ENCODE results near the gene PHETA2. TPM values are rescaled to one million over a fixed set of nuclear protein-coding genes. Genes with fewer than 3 reads are reported as not detected.

Gene PHETA2, protein sequence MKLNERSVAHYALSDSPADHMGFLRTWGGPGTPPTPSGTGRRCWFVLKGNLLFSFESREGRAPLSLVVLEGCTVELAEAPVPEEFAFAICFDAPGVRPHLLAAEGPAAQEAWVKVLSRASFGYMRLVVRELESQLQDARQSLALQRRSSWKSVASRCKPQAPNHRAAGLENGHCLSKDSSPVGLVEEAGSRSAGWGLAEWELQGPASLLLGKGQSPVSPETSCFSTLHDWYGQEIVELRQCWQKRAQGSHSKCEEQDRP
- 18.1 TPM for total RNA-seq

DNA sequence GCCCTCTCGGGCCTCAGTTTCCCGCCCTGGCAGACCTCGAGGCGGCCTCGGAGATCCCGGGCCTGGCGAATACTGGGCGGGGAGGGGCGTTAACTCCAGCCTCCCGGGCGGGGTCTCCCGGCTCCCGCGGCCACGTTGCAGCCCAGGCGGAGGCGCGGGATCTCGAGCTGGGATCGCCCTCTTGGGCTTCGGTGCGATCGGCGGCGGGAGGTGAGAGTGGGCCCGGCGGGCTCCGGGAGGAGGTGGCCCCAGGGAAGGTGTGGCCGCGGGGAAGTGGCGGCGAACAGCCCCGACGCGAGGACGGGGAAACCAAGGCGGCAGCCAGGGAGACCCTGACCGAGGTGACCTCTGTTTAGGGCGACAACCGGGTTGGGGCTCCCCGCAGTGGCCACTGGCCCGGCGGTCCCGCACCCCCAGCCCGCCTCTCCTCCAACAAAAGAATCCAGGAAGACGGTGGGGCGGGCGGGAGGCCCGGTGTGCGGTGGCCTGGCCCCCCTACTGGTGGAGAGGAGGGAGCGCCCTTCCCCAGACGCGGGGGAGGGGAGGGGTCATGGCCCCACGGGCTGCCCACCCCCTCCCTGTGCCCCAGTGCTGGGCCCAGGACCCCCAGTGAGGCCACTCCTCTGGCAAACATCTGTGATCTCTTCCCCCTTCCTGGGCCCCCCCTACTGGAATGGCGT is at the start of gene PHETA2:
Gene PHETA2, plus strand, starts transcription at position 117 of the 680 bp plus-strand sequence. CDS start 3,046 bp downstream, outside the sequence.

DNA sequence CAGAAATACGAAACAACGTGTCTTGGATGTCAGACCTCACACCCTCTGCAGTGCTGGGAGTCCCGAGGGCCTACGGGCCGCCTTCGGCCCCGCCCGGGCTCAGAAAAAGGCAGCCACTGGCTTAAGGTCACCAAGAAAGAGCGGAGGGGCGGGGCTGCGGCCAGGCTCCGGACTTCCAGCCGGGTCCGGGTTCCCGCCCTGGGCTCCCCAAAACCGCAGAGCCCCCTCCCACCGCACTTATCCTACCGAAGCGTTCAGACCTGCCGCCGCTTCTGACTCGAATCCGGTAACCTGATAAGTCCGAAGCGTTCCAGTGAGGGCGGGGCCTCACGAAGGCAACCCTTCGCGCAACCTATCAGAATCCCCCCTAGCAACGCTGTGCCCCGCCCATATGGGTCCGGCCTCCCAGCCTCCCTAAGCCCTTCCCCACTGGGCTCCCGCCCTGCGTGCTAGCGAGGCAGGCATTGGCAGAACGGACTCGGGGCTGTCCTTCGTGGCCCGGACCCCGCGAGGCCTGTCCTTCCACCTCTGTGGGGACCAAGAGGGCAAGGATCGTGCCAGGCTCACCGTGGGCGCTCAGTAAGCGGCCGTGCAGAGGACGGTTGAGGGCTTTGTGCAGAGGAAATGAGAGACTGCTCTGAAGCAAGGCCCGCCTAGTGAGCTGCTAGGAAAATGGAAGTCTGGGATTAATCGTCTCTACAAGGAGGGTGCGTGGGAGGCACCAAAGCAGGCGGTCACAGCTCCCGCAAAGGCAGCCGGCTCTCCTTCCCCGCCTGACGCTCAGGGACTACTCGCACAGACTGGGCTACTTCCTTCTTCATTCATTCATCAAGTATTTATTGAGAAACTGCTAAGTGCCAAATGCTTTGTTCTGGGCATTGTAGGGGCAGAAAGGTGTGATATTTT is 3.3 kb upstream of the PHETA2 start, which contains the start of gene NAGA:
Gene NAGA, minus strand, starts transcription at position 296 of the 906 bp plus-strand sequence. CDS start 515 bp downstream, outside the sequence.

GRCh38 chr22:42079319-42080251 is 5.5 kb downstream of the PHETA2 start, which contains the start of gene SMDT1:
Gene SMDT1 (plus strand): TSS chr22:42079700. CDS start chr22:42079769, 69 bp downstream.

GRCh38 chr22:42090596-42091454 is 16.8 kb downstream of the PHETA2 start, which contains the start of gene NDUFA6:
Gene NDUFA6 (minus strand): TSS chr22:42090772. CDS start chr22:42090744, 28 bp downstream.

Other genes with a start within 250 kb of the PHETA2 start
- 67.0 TPM for gene SREBF2, start 241.1 kb upstream of the PHETA2 start, total RNA-seq
- 0.55 TPM for gene SHISA8, start 159.2 kb upstream of the PHETA2 start, total RNA-seq
- 0.49 TPM for gene TNFRSF13C, start 147.4 kb upstream of the PHETA2 start, total RNA-seq
- 11.3 TPM for gene CENPM, start 127.1 kb upstream of the PHETA2 start, total RNA-seq
- 47.3 TPM for gene SEPTIN3, start 104.8 kb upstream of the PHETA2 start, total RNA-seq
- gene WBP2NL, start 75.5 kb upstream of the PHETA2 start, total RNA-seq: 8.6 TPM
- gene NAGA, start 3.4 kb upstream of the PHETA2 start, total RNA-seq: 32.5 TPM
- gene SMDT1, start 5.5 kb downstream of the PHETA2 start, total RNA-seq: 19.1 TPM
- 62.5 TPM for gene NDUFA6, start 16.5 kb downstream of the PHETA2 start, total RNA-seq
- 3.3 TPM for gene CYP2D6, start 56.6 kb downstream of the PHETA2 start, total RNA-seq
- 50.8 TPM for gene TCF20, start 196.4 kb downstream of the PHETA2 start, total RNA-seq

Data from camera-type eye (tissue), 1 donor.